Activated T-cell treated with anti-CD3 and anti-CD28 coated beads, Interleukin-2, amount 50 U/mL, for 48 hours (primary cell): Measurements from ENCODE around the gene OR6N2.

Experiments used
- DNase-seq, 2 experiments: peaks; one replicate each; pipeline ENCODE4 v3.0.0-alpha.2; 2020

The OR6N2 gene

GRCh38 chr1:158752155-158752712 is 28.8 kb downstream of the OR6N2 start:
- DNase-seq: no peak

GRCh38 chr1:158735848-158736247 is 45.2 kb downstream of the OR6N2 start:
- no peak for DNase-seq

GRCh38 chr1:158732524-158732923 is 48.5 kb downstream of the OR6N2 start:
- DNase-seq: no peak

GRCh38 chr1:158731707-158732106 is 49.3 kb downstream of the OR6N2 start:
- no peak for DNase-seq

GRCh38 chr1:158730453-158730852 is 50.6 kb downstream of the OR6N2 start:
- DNase-seq: no peak

GRCh38 chr1:158728510-158729225 is 52.3 kb downstream of the OR6N2 start:
- DNase-seq: no peak

- DNase-seq: no peak
These were observed 56.6 kb downstream of the OR6N2 start for GRCh38 chr1:158724442-158724841.
